Vagina (tissue), 2 donors: ENCODE measurements around the gene CPN1. TPM values are rescaled to one million over a fixed set of nuclear protein-coding genes. Genes with fewer than 3 reads are reported as not detected.

Source experiments
- DNase-seq, 2 donors: peaks; one replicate each; pipeline ENCODE4 v3.0.0-alpha.2; 2017; ENCODE audit errors: extremely low spot score in 2 of 2
- H3K27ac ChIP-seq: fragments of 200-600 bp; sonication (generic); one replicate; pipeline ENCODE4 v1.5.1; 2019
- H3K27me3 ChIP-seq: fragments of 200-600 bp; sonication (generic); one replicate; pipeline ENCODE4 v1.5.1; 2019
- H3K36me3 ChIP-seq, 2 donors: fragments of 200-600 bp; sonication (generic); one replicate each; pipeline ENCODE4 v1.5.1; 2017 to 2019
- H3K4me1 ChIP-seq: fragments of 200-600 bp; sonication (generic); one replicate; pipeline ENCODE4 v1.5.1; 2019
- H3K4me3 ChIP-seq, 2 donors: fragments of 200-600 bp; sonication (generic); 1 replicate in 1 of 2; 2 replicates in 1 of 2; pipeline ENCODE4 v1.5.1; 2016 to 2019
- H3K9me3 ChIP-seq: fragments of 200-600 bp; sonication (generic); one replicate; pipeline ENCODE4 v1.5.1; 2019
- POLR2A ChIP-seq, 2 donors: fragments of 450-650 bp; IDR thresholded peaks; one replicate each; pipeline ENCODE4 v1.6.1; 2017; ENCODE audit warnings: antibody characterized with exemption in 2 of 2, mild to moderate bottlenecking in 2 of 2, moderate library complexity in 2 of 2
- POLR2AphosphoS5 ChIP-seq, 2 donors: sonication (generic); formaldehyde crosslinking; IDR thresholded peaks; one replicate each; pipeline ENCODE4 v1.9.0; 2017; ENCODE audit warnings: antibody characterized with exemption in 2 of 2, mild to moderate bottlenecking in 2 of 2, low read depth in 1 of 2; ENCODE audit not compliant: insufficient read depth in 1 of 2
- intact Hi-C: fragments of 100-400 bp; cut with DNase I; formaldehyde crosslinking; loops from one replicate; pipeline ENCODE4 v1.15.1; 2023
- total RNA-seq: library from RNA; depleted of rRNA; stranded (reverse); fragments of >200 nt; gene quantifications from one replicate; pipeline ENCODE4 v1.2.3, GENCODE V29; 2016
- TF ChIP-seq, protein P1 (sequence below), 3 experiments: fragments of 450-650 bp in 2 of 3; fragments of 200-600 bp in 1 of 3; sonication (generic) in 1 of 3; IDR thresholded peaks; one replicate each; pipeline ENCODE4 v1.5.1; 2017 to 2019; ENCODE audit warnings: antibody characterized with exemption in 3 of 3, mild to moderate bottlenecking in 2 of 3, moderate library complexity in 2 of 3

CPN1 gene
- total RNA-seq, 1 donor from 2014 or later, result not detected

DNA sequence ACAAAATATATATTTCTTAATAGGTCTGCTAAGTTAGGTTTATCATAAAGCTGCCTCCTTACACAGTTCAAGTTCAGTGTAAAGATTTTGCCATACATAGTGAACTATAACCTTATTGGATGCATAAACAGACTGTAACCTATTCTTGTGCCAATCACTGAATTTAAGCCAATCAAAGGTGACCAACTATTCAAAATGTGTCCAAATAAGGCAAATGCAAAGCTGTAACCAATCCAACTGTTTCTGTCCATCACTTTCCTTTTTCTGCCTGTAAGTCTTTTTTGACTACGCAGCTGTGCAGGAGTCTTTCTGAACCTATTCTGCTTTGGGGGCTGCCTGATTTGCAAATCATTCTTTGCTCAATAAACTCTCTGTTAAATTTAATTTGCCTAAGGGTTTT lies 60.3 kb downstream of the CPN1 start:
- TF ChIP-seq, protein P1, sequence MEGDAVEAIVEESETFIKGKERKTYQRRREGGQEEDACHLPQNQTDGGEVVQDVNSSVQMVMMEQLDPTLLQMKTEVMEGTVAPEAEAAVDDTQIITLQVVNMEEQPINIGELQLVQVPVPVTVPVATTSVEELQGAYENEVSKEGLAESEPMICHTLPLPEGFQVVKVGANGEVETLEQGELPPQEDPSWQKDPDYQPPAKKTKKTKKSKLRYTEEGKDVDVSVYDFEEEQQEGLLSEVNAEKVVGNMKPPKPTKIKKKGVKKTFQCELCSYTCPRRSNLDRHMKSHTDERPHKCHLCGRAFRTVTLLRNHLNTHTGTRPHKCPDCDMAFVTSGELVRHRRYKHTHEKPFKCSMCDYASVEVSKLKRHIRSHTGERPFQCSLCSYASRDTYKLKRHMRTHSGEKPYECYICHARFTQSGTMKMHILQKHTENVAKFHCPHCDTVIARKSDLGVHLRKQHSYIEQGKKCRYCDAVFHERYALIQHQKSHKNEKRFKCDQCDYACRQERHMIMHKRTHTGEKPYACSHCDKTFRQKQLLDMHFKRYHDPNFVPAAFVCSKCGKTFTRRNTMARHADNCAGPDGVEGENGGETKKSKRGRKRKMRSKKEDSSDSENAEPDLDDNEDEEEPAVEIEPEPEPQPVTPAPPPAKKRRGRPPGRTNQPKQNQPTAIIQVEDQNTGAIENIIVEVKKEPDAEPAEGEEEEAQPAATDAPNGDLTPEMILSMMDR (IDR thresholded peaks at IDR 0.05), result no peak
- TF ChIP-seq POLR2AphosphoS5 (IDR thresholded peaks at IDR 0.05; ENCODE audit: insufficient read depth in 1 of 2, low read depth in 1 of 2) (no peak), POLR2A (IDR thresholded peaks at IDR 0.05) (no peak)
- DNase-seq, result no peak
- intact Hi-C loops, result no loop called here
- Histone ChIP-seq H3K4me3 (no peak overlapping the region), H3K36me3 (no peaks in the 10 kb centered on the region), H3K27me3 (no peaks in the 10 kb centered on the region), H3K27ac (no peak overlapping the region), H3K9me3 (no peaks in the 10 kb centered on the region), H3K4me1 (peaks cover 4% of the 10 kb centered on the region)

DNA sequence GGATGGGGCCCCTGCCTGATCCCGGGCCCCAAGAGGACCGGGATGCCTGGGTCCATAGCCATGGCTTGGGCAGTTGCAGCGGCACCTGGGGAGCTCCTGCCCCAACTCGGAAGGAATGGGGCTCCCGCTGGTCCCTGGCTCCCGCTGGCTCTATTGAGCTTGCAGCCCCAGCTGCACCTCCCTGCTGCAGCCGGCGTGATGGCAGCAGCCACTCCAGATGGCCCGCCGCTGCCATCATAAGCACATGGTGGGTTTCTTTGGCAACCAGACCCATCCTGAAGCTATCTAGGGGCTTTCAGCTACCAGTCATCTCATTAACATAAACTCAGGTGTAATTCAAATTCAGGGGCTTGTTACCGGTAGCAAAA lies 60.8 kb downstream of the CPN1 start:
- Histone ChIP-seq H3K4me3 (no peak overlapping the region), H3K9me3 (no peaks in the 10 kb centered on the region), H3K27ac (no peak overlapping the region), H3K36me3 (no peaks in the 10 kb centered on the region), H3K4me1 (peaks cover 4% of the 10 kb centered on the region), H3K27me3 (no peaks in the 10 kb centered on the region)
- intact Hi-C loops, result no loop called here
- no peak for DNase-seq
- no peak for TF ChIP-seq POLR2AphosphoS5 (IDR thresholded peaks at IDR 0.05; ENCODE audit: insufficient read depth in 1 of 2, low read depth in 1 of 2)
- TF ChIP-seq, protein P1 (IDR thresholded peaks at IDR 0.05), result no peak

DNA sequence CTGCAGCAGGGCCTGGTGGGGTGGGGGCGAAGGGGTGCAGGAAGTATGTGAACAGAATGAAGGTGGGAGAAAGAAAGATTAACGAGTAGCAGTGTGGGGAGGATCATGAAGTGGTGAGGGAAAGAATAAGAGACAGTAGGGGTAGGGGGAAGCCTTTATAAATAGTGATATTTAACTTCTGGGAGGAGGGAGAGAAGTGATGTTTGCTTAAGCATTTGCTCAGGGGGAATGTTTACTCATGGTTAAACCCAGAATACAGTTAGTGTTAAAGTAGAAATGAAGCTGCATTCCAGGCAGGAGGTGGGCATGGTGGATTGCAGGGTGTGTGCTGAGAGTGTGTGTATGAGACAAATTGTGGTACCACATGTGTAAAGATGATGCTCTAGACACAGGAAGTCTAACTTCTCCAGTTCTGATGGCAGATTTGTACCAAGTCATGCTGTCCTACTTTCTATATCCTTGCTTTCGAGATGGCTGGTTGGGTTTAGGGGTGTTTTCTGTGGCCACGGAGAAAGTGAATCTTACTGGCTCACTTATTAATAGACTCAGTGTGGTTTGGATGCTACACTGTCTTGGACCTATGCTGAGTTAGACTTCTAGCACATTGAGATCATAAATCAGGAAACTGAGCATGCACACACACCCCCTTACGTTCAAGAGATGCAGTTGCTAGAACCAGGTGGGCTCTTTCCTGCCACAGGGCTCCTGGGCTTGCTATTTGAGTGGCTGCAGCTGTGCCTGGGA lies 61.4 kb downstream of the CPN1 start:
- Histone ChIP-seq H3K9me3 (no peaks in the 10 kb centered on the region), H3K4me1 (peaks cover 4% of the 10 kb centered on the region), H3K27me3 (no peaks in the 10 kb centered on the region), H3K4me3 (no peak overlapping the region), H3K36me3 (no peaks in the 10 kb centered on the region), H3K27ac (no peak overlapping the region)
- peak in 1 of 2 donors; percentile 58 for DNase-seq
- no peak for TF ChIP-seq POLR2AphosphoS5 (IDR thresholded peaks at IDR 0.05; ENCODE audit: insufficient read depth in 1 of 2, low read depth in 1 of 2)
- TF ChIP-seq, protein P1 (IDR thresholded peaks at IDR 0.05), result no peak
- TF ChIP-seq POLR2A (IDR thresholded peaks at IDR 0.05), result no peak
- intact Hi-C loops, result no loop called here

DNA sequence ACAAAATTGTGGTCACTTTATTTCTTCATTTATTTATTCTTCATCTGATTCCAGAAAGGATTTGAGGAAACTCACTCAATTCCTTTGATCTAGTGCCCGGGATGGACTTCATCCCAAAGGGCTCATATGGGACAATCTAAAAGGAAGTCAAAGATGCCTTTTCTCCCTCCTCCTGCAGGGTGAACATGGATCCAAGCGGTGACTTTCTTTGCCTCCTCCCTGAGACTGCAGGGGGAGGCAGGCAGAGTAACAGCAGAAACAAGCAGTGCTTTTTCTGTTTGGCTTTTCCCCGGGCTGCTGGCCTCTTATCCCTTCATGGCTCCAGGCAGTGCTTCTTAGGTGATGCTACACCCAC lies 61.9 kb downstream of the CPN1 start:
- intact Hi-C loops, result no loop called here
- no peaks in the 10 kb centered on the region for H3K9me3 ChIP-seq
- H3K27ac ChIP-seq, result no peak overlapping the region
- H3K4me3 ChIP-seq, result no peak overlapping the region
- no peaks in the 10 kb centered on the region for H3K27me3 ChIP-seq
- no peaks in the 10 kb centered on the region for H3K36me3 ChIP-seq
- no peak for DNase-seq
- peaks cover 4% of the 10 kb centered on the region for H3K4me1 ChIP-seq
- TF ChIP-seq, protein P1 (IDR thresholded peaks at IDR 0.05), result no peak
- TF ChIP-seq POLR2A (IDR thresholded peaks at IDR 0.05) (no peak), POLR2AphosphoS5 (IDR thresholded peaks at IDR 0.05; ENCODE audit: insufficient read depth in 1 of 2, low read depth in 1 of 2) (no peak)

DNA sequence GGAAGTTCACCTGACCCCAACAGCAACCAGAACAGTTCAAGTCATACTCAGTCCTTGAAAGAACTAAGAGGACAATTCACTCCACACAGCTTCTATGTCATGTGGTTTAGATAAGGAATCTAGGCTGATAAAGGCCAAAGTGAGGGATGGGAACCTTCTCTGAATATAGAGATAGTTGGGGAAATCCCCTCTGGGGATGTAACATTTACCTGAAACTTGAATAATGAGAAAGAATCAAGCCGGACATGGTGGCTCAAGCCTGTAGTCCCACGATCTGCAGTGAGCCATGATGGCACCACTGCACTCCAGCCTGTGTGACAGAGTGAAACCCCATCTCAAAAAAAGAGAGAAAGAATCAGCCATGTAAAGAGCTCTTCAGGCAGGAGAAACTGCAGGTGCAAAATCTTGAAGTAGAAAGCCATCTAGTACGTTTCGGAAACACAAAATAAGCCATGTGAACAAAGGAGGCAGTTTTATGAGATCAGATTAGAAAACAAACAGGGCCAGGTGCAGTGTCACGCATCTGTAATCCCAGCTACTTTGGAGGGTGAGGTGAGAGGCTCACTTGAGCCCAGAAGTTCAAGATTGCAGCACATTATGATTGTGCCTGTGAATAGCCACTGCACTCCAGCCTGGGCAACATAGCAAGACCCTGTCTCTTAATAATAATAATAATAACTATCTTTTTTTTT lies 67.5 kb downstream of the CPN1 start:
- TF ChIP-seq, protein P1 (IDR thresholded peaks at IDR 0.05), result no peak
- TF ChIP-seq POLR2A (IDR thresholded peaks at IDR 0.05) (no peak), POLR2AphosphoS5 (IDR thresholded peaks at IDR 0.05; ENCODE audit: insufficient read depth in 1 of 2, low read depth in 1 of 2) (no peak)
- Histone ChIP-seq H3K27ac (no peak overlapping the region), H3K36me3 (no peaks in the 10 kb centered on the region), H3K9me3 (no peaks in the 10 kb centered on the region), H3K4me1 (no peaks in the 10 kb centered on the region), H3K27me3 (no peaks in the 10 kb centered on the region), H3K4me3 (no peak overlapping the region)
- intact Hi-C loops, result no loop called here
- no peak for DNase-seq
